Large intestine (tissue), 3 donors: ENCODE results near the gene CNDP1. TPM values are rescaled to one million over a fixed set of nuclear protein-coding genes. Genes with fewer than 3 reads are reported as not detected.
A peak's percentile ranks its signal among the peaks of the same experiment; 100 is the strongest.
"Not testable (repeated sequence)": the region's sequence is repeated elsewhere in the genome, so short reads cannot be mapped to it uniquely, and the experiment has no call there.

ENCODE experiments used
- DNase-seq, 2 donors: peaks; one replicate each; pipeline versions ENCODE4 v3.0.0 to v3.0.0-alpha.2; 2013
- H3K27ac ChIP-seq: one replicate; pipeline ENCODE4 v1.5.1; 2013; ENCODE audit warnings: low read length
- H3K27me3 ChIP-seq: 2 replicates; pipeline ENCODE4 v1.6.1; 2013; ENCODE audit warnings: low read length; ENCODE audit not compliant: control insufficient read depth, insufficient read depth
- H3K36me3 ChIP-seq: 2 replicates; pipeline ENCODE4 v1.6.1; 2013; ENCODE audit warnings: low read length; ENCODE audit not compliant: control insufficient read depth, insufficient read depth
- H3K4me1 ChIP-seq: one replicate; pipeline ENCODE4 v1.6.1; 2013; ENCODE audit warnings: low read length; ENCODE audit not compliant: control insufficient read depth, insufficient read depth
- H3K4me3 ChIP-seq: one replicate; pipeline ENCODE4 v1.5.1; 2013; ENCODE audit warnings: low read length
- H3K9me3 ChIP-seq: one replicate; pipeline ENCODE4 v1.6.1; 2013; ENCODE audit warnings: mild to moderate bottlenecking, low read depth, low read length, moderate library complexity; ENCODE audit not compliant: control insufficient read depth
- WGBS: methylation state at CpG from one replicate; pipeline ENCODE4 v1.1.5; 2013; ENCODE audit warnings: low lambda C conversion rate; ENCODE audit not compliant: insufficient coverage; 5-methylcytosine and 5-hydroxymethylcytosine counted together
- polyA plus RNA-seq: library from polyadenylated mRNA; unstranded; fragments of 120-200 nt; gene quantifications from one replicate; pipeline ENCODE4 v1.2.1, GENCODE V29; 2013

Gene CNDP1
- polyA plus RNA-seq, 1 donor: 0.27 TPM

DNA sequence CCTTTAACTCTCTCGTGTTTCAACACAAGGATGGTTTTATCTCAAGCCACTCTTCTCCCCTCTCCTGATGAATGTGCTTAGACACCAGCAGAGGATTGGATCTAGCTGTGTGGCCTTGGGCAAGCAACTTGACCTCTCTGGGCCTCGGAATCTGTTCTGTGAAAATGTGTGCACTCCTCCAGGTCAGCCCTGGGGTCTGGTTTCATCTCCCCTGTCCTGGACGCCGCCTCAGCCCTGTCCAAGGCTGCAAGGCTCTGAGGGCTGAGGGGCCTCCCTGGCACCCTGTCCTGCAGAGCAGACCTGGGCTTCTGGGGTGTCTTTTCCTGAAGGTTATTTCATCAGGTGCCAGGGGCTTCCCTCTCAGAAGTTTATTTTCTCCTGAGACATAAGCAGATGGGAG, 28.5 kb downstream of the CNDP1 start:
- no CpG with 5 or more reads among the region's 4 CpGs for WGBS
- H3K36me3 ChIP-seq: no peaks in the 10 kb centered on the region
- H3K4me3 ChIP-seq: no peak overlapping the region
- peaks cover 35% of the 10 kb centered on the region for H3K4me1 ChIP-seq
- H3K27ac ChIP-seq: no peak overlapping the region
- no peak for DNase-seq
- H3K27me3 ChIP-seq: no peaks in the 10 kb centered on the region
- H3K9me3 ChIP-seq: peaks cover 5% of the 10 kb centered on the region

DNA sequence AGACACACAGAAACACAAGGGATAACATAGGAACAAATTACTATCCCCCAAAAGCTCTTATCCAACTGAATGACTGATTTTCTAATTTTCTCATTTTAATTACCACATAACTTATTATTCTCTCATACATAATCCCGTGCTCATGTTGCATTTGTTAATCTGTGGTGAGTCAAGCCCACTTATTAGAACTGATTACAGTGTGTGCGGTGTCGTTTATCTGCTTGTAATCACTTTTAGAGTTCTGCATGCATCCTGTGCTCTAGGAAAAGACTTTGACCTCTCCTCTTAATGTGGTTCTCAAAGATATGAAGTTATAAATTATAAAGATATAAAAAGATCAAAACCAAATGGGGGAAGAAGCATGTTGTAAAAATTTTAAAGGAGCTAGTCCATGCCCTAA, 29.7 kb downstream of the CNDP1 start:
- H3K36me3 ChIP-seq: no peaks in the 10 kb centered on the region
- H3K4me1 ChIP-seq: peaks cover 35% of the 10 kb centered on the region
- H3K4me3 ChIP-seq: no peak overlapping the region
- no peaks in the 10 kb centered on the region for H3K27me3 ChIP-seq
- H3K9me3 ChIP-seq: peaks cover 5% of the 10 kb centered on the region
- peak in 1 of 2 donors; percentile 53 for DNase-seq
- 11% methylated on average over 1 of the region's 3 CpGs for WGBS
- H3K27ac ChIP-seq: peak overlapping the region; percentile 72

DNA sequence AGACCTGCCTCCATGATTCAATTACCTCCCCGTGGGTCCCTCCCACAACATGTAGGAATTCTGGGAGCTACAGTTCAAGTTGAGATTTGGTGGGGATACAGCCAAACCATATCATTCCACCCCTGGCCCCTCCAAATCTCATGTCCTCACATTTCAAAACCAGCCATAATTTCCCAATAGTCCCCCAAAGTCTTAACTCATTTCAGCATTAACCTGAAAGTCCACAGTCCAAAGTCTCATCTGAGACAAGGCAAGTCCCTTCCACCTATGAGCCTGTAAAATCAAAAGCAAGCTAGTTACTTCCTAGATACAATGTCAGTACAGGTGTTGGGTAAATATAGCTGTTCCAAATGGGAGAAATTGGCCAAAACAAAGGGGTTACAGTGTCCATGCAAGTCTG, 30.9 kb downstream of the CNDP1 start:
- Histone ChIP-seq H3K4me1 (peaks cover 35% of the 10 kb centered on the region), H3K27ac (peak overlapping the region; percentile 72)
- H3K36me3 ChIP-seq, H3K4me3 ChIP-seq, H3K27me3 ChIP-seq, H3K9me3 ChIP-seq: not testable (repeated sequence)
- WGBS: no CpG with 5 or more reads among the region's 1 CpG
- peak in 1 of 2 donors; percentile 72 for DNase-seq

- H3K4me3 ChIP-seq, DNase-seq, H3K9me3 ChIP-seq, H3K27me3 ChIP-seq, H3K36me3 ChIP-seq: not testable (repeated sequence)
- peak overlapping the region; percentile 72 for H3K27ac ChIP-seq
- peaks cover 35% of the 10 kb centered on the region for H3K4me1 ChIP-seq
- WGBS: no CpG with 5 or more reads among the region's 3 CpGs
These were observed 31.7 kb downstream of the CNDP1 start for GRCh38 chr18:74565993-74566392.

GRCh38 chr18:74567822-74568221, 33.5 kb downstream of the CNDP1 start:
- WGBS: no CpG with 5 or more reads among the region's 7 CpGs
- DNase-seq: no peak
- no peaks in the 10 kb centered on the region for H3K36me3 ChIP-seq

GRCh38 chr18:74569401-74569800, 35.1 kb downstream of the CNDP1 start:
- Histone ChIP-seq H3K27me3 (no peaks in the 10 kb centered on the region), H3K4me3 (no peak overlapping the region), H3K4me1 (peaks cover 16% of the 10 kb centered on the region), H3K36me3 (no peaks in the 10 kb centered on the region), H3K9me3 (peaks cover 5% of the 10 kb centered on the region), H3K27ac (no peak overlapping the region)
- WGBS: no CpG with 5 or more reads among the region's 4 CpGs
- DNase-seq: no peak

More at GRCh38 chr18:74567822-74568221, 33.5 kb downstream of the CNDP1 start:
- no peaks in the 10 kb centered on the region for H3K27me3 ChIP-seq
- peaks cover 30% of the 10 kb centered on the region for H3K4me1 ChIP-seq
- peaks cover 5% of the 10 kb centered on the region for H3K9me3 ChIP-seq
- no peak overlapping the region for H3K27ac ChIP-seq
- no peak overlapping the region for H3K4me3 ChIP-seq

GRCh38 chr18:74570266-74570665, 36.0 kb downstream of the CNDP1 start:
- Histone ChIP-seq H3K4me3 (no peak overlapping the region), H3K4me1 (peaks cover 8% of the 10 kb centered on the region), H3K9me3 (peaks cover 5% of the 10 kb centered on the region), H3K27ac (no peak overlapping the region), H3K27me3 (no peaks in the 10 kb centered on the region), H3K36me3 (no peaks in the 10 kb centered on the region)
- 67% methylated on average over 1 of the region's 4 CpGs for WGBS
- peak in 1 of 2 donors; percentile 17 for DNase-seq

DNA sequence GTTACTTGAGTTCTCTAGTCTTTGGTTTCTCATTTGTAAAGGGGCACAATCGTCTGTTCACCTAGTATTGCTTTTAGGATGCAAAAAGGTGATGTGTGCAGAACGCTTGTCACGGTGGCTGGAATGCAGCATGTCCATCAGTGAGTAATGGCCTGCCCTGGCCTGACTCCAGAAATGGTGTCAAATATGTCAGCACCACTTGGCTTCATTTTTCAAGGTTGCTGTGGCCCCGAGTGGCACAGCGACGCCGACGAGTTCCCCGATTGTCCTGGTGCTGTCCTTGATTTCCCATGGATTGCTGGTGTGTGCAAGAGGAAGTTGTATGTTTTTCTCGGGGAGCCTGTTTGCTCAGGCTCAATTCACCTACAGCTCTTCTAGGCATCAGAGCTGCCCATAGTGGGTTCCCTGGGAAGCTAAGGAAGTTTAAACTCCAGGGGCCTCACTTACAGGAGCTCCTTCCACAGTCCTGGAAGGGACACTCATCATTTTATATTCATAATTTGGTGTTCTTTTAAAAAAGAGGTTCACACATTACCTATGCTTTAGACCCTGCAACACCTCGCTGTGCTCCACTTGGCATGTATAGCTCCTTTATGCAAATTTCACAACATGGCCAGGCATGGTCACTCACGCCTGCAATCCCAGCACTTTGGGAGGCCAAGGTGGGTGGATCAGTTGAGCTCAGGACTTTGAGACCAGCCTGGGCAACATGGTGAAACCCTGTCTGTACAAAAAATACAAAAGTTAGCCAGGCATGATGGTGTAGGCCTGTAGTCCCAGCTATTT, 37.8 kb downstream of the CNDP1 start:
- Histone ChIP-seq H3K4me1 (no peaks in the 10 kb centered on the region), H3K27ac (no peak overlapping the region), H3K36me3 (no peaks in the 10 kb centered on the region), H3K4me3 (no peak overlapping the region), H3K27me3 (no peaks in the 10 kb centered on the region), H3K9me3 (no peaks in the 10 kb centered on the region)
- no peak for DNase-seq
- WGBS: no CpG with 5 or more reads among the region's 12 CpGs

DNA sequence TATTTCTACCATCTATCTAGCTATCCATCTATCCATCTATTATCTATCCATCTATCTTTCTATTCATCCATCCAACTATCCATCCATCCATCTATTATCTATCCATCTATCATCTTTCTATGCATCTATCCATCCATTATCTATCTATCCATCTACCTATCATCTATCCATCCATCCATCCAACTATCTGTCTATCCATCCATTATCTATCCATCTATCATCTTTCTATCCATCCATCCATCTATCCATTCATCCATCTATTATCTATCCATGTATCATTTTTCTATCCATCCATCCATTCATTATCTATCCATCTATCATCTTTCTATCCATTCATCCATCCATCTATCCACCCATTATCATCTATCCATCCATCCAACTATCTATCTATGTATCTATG, 38.8 kb downstream of the CNDP1 start:
- Histone ChIP-seq H3K9me3 (no peaks in the 10 kb centered on the region), H3K27ac (no peak overlapping the region), H3K4me1 (no peaks in the 10 kb centered on the region), H3K27me3 (no peaks in the 10 kb centered on the region), H3K36me3 (no peaks in the 10 kb centered on the region), H3K4me3 (no peak overlapping the region)
- DNase-seq: no peak

DNA sequence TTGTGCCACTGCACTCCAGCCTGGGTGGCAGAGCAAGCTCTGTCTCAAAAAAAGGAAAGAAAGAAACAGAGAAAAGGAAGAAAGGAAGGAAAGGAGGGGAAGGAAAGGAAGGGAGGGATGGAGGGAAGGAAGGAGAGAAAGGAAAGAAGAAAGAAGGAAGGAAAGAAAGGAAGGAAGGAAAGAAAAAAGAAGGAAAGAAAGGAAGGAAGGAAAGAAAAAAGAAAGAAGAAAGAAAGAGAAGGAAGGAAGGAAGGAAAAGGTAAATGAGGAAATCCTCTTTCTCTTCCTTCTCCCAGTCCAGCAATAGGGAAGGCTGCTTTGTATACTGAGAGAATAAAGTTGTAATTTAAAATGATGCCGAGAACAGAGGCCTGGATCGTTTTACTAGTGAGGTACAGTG, 40.6 kb downstream of the CNDP1 start:
- Histone ChIP-seq H3K4me1 (no peaks in the 10 kb centered on the region), H3K27ac (no peak overlapping the region), H3K4me3 (no peak overlapping the region), H3K27me3 (no peaks in the 10 kb centered on the region), H3K36me3 (no peaks in the 10 kb centered on the region), H3K9me3 (no peaks in the 10 kb centered on the region)
- no peak for DNase-seq
- WGBS: no CpG with 5 or more reads among the region's 2 CpGs

GRCh38 chr18:74577019-74577418, 42.7 kb downstream of the CNDP1 start:
- Histone ChIP-seq H3K27me3 (no peaks in the 10 kb centered on the region), H3K4me3 (no peak overlapping the region), H3K27ac (no peak overlapping the region), H3K36me3 (no peaks in the 10 kb centered on the region), H3K9me3 (no peaks in the 10 kb centered on the region), H3K4me1 (no peaks in the 10 kb centered on the region)
- no CpG with 5 or more reads among the region's 5 CpGs for WGBS
- DNase-seq: no peak
